Lower lobe of right lung (tissue), 2 donors: ENCODE measurements around the gene SLX4. TPM values are rescaled to one million over a fixed set of nuclear protein-coding genes. Genes with fewer than 3 reads are reported as not detected.

Source experiments
- ATAC-seq, 2 donors: fragments of 200-7000 bp; cut with Tn5 transposase; one replicate each; pipeline ENCODE4 v1.9.1; 2020 to 2022; ENCODE audit warnings: mild to moderate bottlenecking in 2 of 2, moderate library complexity in 2 of 2
- DNase-seq: peaks from one replicate; pipeline ENCODE4 v3.0.0-alpha.2; 2020
- H3K27ac ChIP-seq: fragments of 200-600 bp; one replicate; pipeline ENCODE4 v1.8.0; 2022
- H3K27me3 ChIP-seq: fragments of 200-600 bp; one replicate; pipeline ENCODE4 v1.8.0; 2022; ENCODE audit warnings: low read depth
- H3K36me3 ChIP-seq: fragments of 200-600 bp; one replicate; pipeline ENCODE4 v1.8.0; 2022; ENCODE audit warnings: mild to moderate bottlenecking
- H3K4me1 ChIP-seq: fragments of 200-600 bp; one replicate; pipeline ENCODE4 v1.8.0; 2022
- H3K4me3 ChIP-seq: fragments of 200-600 bp; one replicate; pipeline ENCODE4 v1.8.0; 2022; ENCODE audit warnings: mild to moderate bottlenecking
- H3K9me3 ChIP-seq: fragments of 200-600 bp; one replicate; pipeline ENCODE4 v1.8.0; 2022
- CTCF ChIP-seq: fragments of 200-600 bp; IDR thresholded peaks from one replicate; pipeline ENCODE4 v1.8.0; 2022; ENCODE audit warnings: antibody characterized with exemption, mild to moderate bottlenecking
- intact Hi-C: fragments of 100-400 bp; cut with DNase I; formaldehyde crosslinking; loops from one replicate; pipeline ENCODE4 v1.11.0; 2022
- total RNA-seq: library from RNA; stranded (reverse); fragmentation: NEBNext Ultra II Directional; extraction: Animal tissue kit (Norgen Biotek cat#: 25700); gene quantifications from one replicate; pipeline ENCODE4 v1.2.1, GENCODE V29; 2021
- donor health status: DM: no; HTN: yes; CAD: no; lungs with severe emphysema.

SLX4 gene
- total RNA-seq, 1 donor from 2014 or later = 5.7 TPM

GRCh38 chr16:3578121-3578520 lies 33.3 kb downstream of the SLX4 start:
- no peak for DNase-seq
- Histone ChIP-seq H3K36me3 (peaks cover 10% of the 10 kb centered on the region), H3K27me3 (peaks cover 8% of the 10 kb centered on the region), H3K4me1 (no peaks in the 10 kb centered on the region), H3K9me3 (no peaks in the 10 kb centered on the region), H3K27ac (peak overlapping the region; percentile 71), H3K4me3 (no peak overlapping the region)
- ATAC-seq = peak; percentile 2 to 17
- intact Hi-C loops = no loop called here
- TF ChIP-seq CTCF = no peak

GRCh38 chr16:3577302-3577752 lies 34.1 kb downstream of the SLX4 start, which contains the start of gene NLRC3:
Gene NLRC3 (minus strand): TSS chr16:3577403. CDS start chr16:3565036, 12,367 bp downstream.
- Histone ChIP-seq H3K27ac (peak within 1 kb of the TSS; percentile 71), H3K4me3 (peak within 1 kb of the TSS; percentile 54)
- TF ChIP-seq CTCF = no peak

GRCh38 chr16:3576211-3576610 lies 35.2 kb downstream of the SLX4 start:
- Histone ChIP-seq H3K4me3 (peak overlapping the region; percentile 54), H3K36me3 (no peaks in the 10 kb centered on the region), H3K27me3 (peaks cover 8% of the 10 kb centered on the region), H3K4me1 (no peaks in the 10 kb centered on the region), H3K27ac (no peak overlapping the region), H3K9me3 (no peaks in the 10 kb centered on the region)
- intact Hi-C loops = no loop called here
- DNase-seq (no peak), ATAC-seq (no peak)
- TF ChIP-seq CTCF = no peak

More at GRCh38 chr16:3577302-3577752, 34.1 kb downstream of the SLX4 start, which contains the start of gene NLRC3:
- intact Hi-C loops = no loop called here
- Histone ChIP-seq H3K9me3 (no peaks in the 10 kb centered on the region), H3K36me3 (peaks cover 2% of the 10 kb centered on the region), H3K27me3 (peaks cover 8% of the 10 kb centered on the region), H3K4me1 (no peaks in the 10 kb centered on the region)
- peak; percentile 13 to 16 for ATAC-seq
- no peak for DNase-seq

- no peaks in the 10 kb centered on the region for H3K36me3 ChIP-seq
- ATAC-seq (no peak), DNase-seq (no peak)
- no peak for TF ChIP-seq CTCF
- no peaks in the 10 kb centered on the region for H3K4me1 ChIP-seq
- H3K27ac ChIP-seq = no peak overlapping the region
- H3K9me3 ChIP-seq = peaks cover 4% of the 10 kb centered on the region
- H3K4me3 ChIP-seq = peak overlapping the region; percentile 54
- intact Hi-C loops = no loop called here
- H3K27me3 ChIP-seq = peaks cover 8% of the 10 kb centered on the region
Observed at GRCh38 chr16:3575491-3575890, 35.9 kb downstream of the SLX4 start.

GRCh38 chr16:3574195-3574594 lies 37.2 kb downstream of the SLX4 start:
- intact Hi-C loops = no loop called here
- peaks cover 10% of the 10 kb centered on the region for H3K9me3 ChIP-seq
- H3K4me3 ChIP-seq = no peak overlapping the region
- H3K27me3 ChIP-seq = peaks cover 8% of the 10 kb centered on the region
- no peaks in the 10 kb centered on the region for H3K36me3 ChIP-seq
- H3K27ac ChIP-seq = no peak overlapping the region
- no peak for TF ChIP-seq CTCF
- no peaks in the 10 kb centered on the region for H3K4me1 ChIP-seq
- DNase-seq = no peak
- ATAC-seq = no peak
